ENCODE results near the gene FOXN3.
A peak's percentile ranks its signal among the peaks of the same experiment; 100 is the strongest.

The FOXN3 gene

GRCh38 chr14:89165189-89166181 lies 251.5 kb downstream of the FOXN3 start:
- TF ChIP-seq MAX (IDR thresholded peaks at IDR 0.05; ENCODE audit: low read depth, low read length) (no peak), POLR2A (IDR thresholded peaks at IDR 0.05; ENCODE audit: extremely low read depth, insufficient read length) (no peak), MYC (IDR thresholded peaks at IDR 0.05; ENCODE audit: low read depth, low read length) (no peak), CTCF (IDR thresholded peaks at IDR 0.05; ENCODE audit: low read depth, low read length) (no peak)
- peak; percentile 28 for DNase-seq (ENCODE audit: low read depth)
- H3K4me3 ChIP-seq (ENCODE audit: low read depth, low read length): no peak overlapping the region

GRCh38 chr14:89164168-89165073 lies 252.6 kb downstream of the FOXN3 start:
- DNase-seq (ENCODE audit: low read depth): no peak
- H3K4me3 ChIP-seq (ENCODE audit: low read depth, low read length): no peak overlapping the region
- no peak for TF ChIP-seq MAX (IDR thresholded peaks at IDR 0.05; ENCODE audit: low read depth, low read length)
- TF ChIP-seq CTCF (IDR thresholded peaks at IDR 0.05; ENCODE audit: low read depth, low read length): no peak

- TF ChIP-seq CTCF (IDR thresholded peaks at IDR 0.05; ENCODE audit: low read depth, low read length) (no peak), POLR2A (IDR thresholded peaks at IDR 0.05; ENCODE audit: extremely low read depth, insufficient read length) (no peak), MYC (IDR thresholded peaks at IDR 0.05; ENCODE audit: low read depth, low read length) (no peak), MAX (IDR thresholded peaks at IDR 0.05; ENCODE audit: low read depth, low read length) (no peak)
- no peak for DNase-seq (ENCODE audit: low read depth)
- no peak overlapping the region for H3K4me3 ChIP-seq (ENCODE audit: low read depth, low read length)
These were observed 253.9 kb downstream of the FOXN3 start for GRCh38 chr14:89163031-89163636.

- DNase-seq (ENCODE audit: low read depth): no peak
- no peak overlapping the region for H3K4me3 ChIP-seq (ENCODE audit: low read depth, low read length)
- TF ChIP-seq MYC (IDR thresholded peaks at IDR 0.05; ENCODE audit: low read depth, low read length) (no peak), POLR2A (IDR thresholded peaks at IDR 0.05; ENCODE audit: extremely low read depth, insufficient read length) (no peak), CTCF (IDR thresholded peaks at IDR 0.05; ENCODE audit: low read depth, low read length) (no peak), MAX (IDR thresholded peaks at IDR 0.05; ENCODE audit: low read depth, low read length) (no peak)
These were observed 254.4 kb downstream of the FOXN3 start for GRCh38 chr14:89162586-89162985.

- no peak overlapping the region for H3K4me3 ChIP-seq (ENCODE audit: low read depth, low read length)
- TF ChIP-seq CTCF (IDR thresholded peaks at IDR 0.05; ENCODE audit: low read depth, low read length): no peak
- no peak for TF ChIP-seq MYC (IDR thresholded peaks at IDR 0.05; ENCODE audit: low read depth, low read length)
- no peak for TF ChIP-seq MAX (IDR thresholded peaks at IDR 0.05; ENCODE audit: low read depth, low read length)
- DNase-seq (ENCODE audit: low read depth): peak; percentile 41
These were observed 256.6 kb downstream of the FOXN3 start for GRCh38 chr14:89160437-89160836.
